HepG2 (cell line): Measurements from ENCODE around the gene EFCAB8. TPM values are rescaled to one million over a fixed set of nuclear protein-coding genes. Genes with fewer than 3 reads are reported as not detected.

Experiments used
- CBX1 ChIP-seq: IDR thresholded peaks from one replicate; pipeline ENCODE4 v1.6.1; 2016; ENCODE audit warnings: antibody characterized with exemption, low read depth
- CBX2 ChIP-seq, 2 experiments: fragments of 200-600 bp in 1 of 2; sonication (generic); formaldehyde crosslinking in 1 of 2; IDR thresholded peaks; 2 replicates each; pipeline versions ENCODE4 v1.7.0 to v1.8.1; 2018 to 2022; ENCODE audit warnings: low read depth in 2 of 2, low read length in 1 of 2, mild to moderate bottlenecking in 1 of 2, missing genetic modification reagents in 1 of 2
- CBX5 ChIP-seq: sonication (generic); formaldehyde crosslinking; IDR thresholded peaks from 2 replicates; pipeline ENCODE4 v1.4.0; 2020; ENCODE audit warnings: missing genetic modification reagents, borderline replicate concordance
- HES4 ChIP-seq: sonication (generic); formaldehyde crosslinking; IDR thresholded peaks from 2 replicates; pipeline ENCODE4 v1.9.0; 2021; ENCODE audit warnings: mild to moderate bottlenecking, missing genetic modification reagents, borderline replicate concordance
- MED13 ChIP-seq: sonication (generic); formaldehyde crosslinking; IDR thresholded peaks from 2 replicates; pipeline ENCODE4 v1.5.0; 2020; ENCODE audit warnings: missing genetic modification reagents
- NR2F1 ChIP-seq, 2 experiments: fragments of 450-650 bp in 1 of 2; formaldehyde crosslinking in 1 of 2; IDR thresholded peaks; 2 replicates each; pipeline versions ENCODE4 v1.5.0 to v1.6.1; 2016 to 2020; ENCODE audit warnings: mild to moderate bottlenecking in 1 of 2, missing compliant biosample characterization in 1 of 2, missing genetic modification reagents in 1 of 2, moderate library complexity in 1 of 2
- NR2F2 ChIP-seq: IDR thresholded peaks from 2 replicates; pipeline ENCODE4 v1.6.1; 2012; ENCODE audit warnings: low read depth, inconsistent platforms, borderline replicate concordance
- PAXIP1 ChIP-seq: sonication (generic); formaldehyde crosslinking; conservative IDR thresholded peaks from 2 replicates; pipeline ENCODE4 v1.4.0; 2020; ENCODE audit warnings: mild to moderate bottlenecking, missing genetic modification reagents, moderate library complexity
- PLRG1 ChIP-seq: fragments of 450-650 bp; conservative IDR thresholded peaks from 2 replicates; pipeline ENCODE4 v1.6.1; 2016
- RFXAP ChIP-seq: sonication (generic); formaldehyde crosslinking; IDR thresholded peaks from 2 replicates; pipeline ENCODE4 v1.4.0; 2020; ENCODE audit warnings: missing genetic modification reagents, borderline replicate concordance
- SP5 ChIP-seq: IDR thresholded peaks from 2 replicates; pipeline ENCODE4 v1.6.1; 2016; ENCODE audit warnings: low read depth, borderline replicate concordance
- SSRP1 ChIP-seq: IDR thresholded peaks from 2 replicates; pipeline ENCODE4 v1.6.1; 2016; ENCODE audit warnings: control low read depth
- TFE3 ChIP-seq: IDR thresholded peaks from 2 replicates; pipeline ENCODE4 v1.6.1; 2016
- U2AF2 ChIP-seq: fragments of 200-400 bp; formaldehyde crosslinking; IDR thresholded peaks from 2 replicates; pipeline ENCODE4 v1.6.1; 2017; ENCODE audit warnings: low read depth, mild to moderate bottlenecking, low read length
- ZBTB26 ChIP-seq: IDR thresholded peaks from 2 replicates; pipeline ENCODE4 v1.6.1; 2016; ENCODE audit warnings: missing compliant biosample characterization, missing genetic modification reagents, borderline replicate concordance
- ZNF687 ChIP-seq: sonication (generic); formaldehyde crosslinking; IDR thresholded peaks from 2 replicates; pipeline ENCODE4 v1.5.1; 2020; ENCODE audit warnings: mild to moderate bottlenecking, missing genetic modification reagents, moderate library complexity
- ZNF777 ChIP-seq: sonication (generic); formaldehyde crosslinking; IDR thresholded peaks from 2 replicates; pipeline ENCODE4 v1.4.0; 2020; ENCODE audit warnings: missing genetic modification reagents
- polyA plus RNA-seq, 8 experiments: library from polyadenylated mRNA; depleted of rRNA in 3 of 8; stranded (reverse) in 7 of 8; unstranded in 1 of 8; fragments of >200 nt; fragmentation: Illumina TruSeq in 4 of 8; extraction: Trizol in 4 of 8; gene quantifications; 2 replicates each; pipeline versions ENCODE4 v1.2.1 to v1.2.3, GENCODE V29; 2011 to 2016; ENCODE audit warnings: low read depth in 4 of 8, missing spikeins in 1 of 8, mixed read lengths in 1 of 8; ENCODE audit not compliant: insufficient read depth in 1 of 8
- total RNA-seq, 5 experiments: library from RNA; depleted of rRNA; stranded (reverse); fragments of >200 nt; fragmentation: Illumina TruSeq; extraction: Trizol; gene quantifications; 2 replicates each; pipeline ENCODE4 v1.2.3, GENCODE V29; 2016; ENCODE audit warnings: low read depth in 1 of 5
- TF ChIP-seq, protein P1 (sequence below): sonication (generic); formaldehyde crosslinking; IDR thresholded peaks from 2 replicates; pipeline ENCODE4 v1.5.0; 2020; ENCODE audit warnings: missing genetic modification reagents

The EFCAB8 gene
- total and polyA plus RNA-seq, 2 of the 13 experiments (the other 11 are each of a cell fraction or from before 2014, with no cell fraction given): 0.15 to 0.22 TPM

- TF ChIP-seq CBX5 (CRISPR knock-in tag) (no peak), SSRP1 (CRISPR knock-in tag) (no peak), MED13 (CRISPR knock-in tag) (no peak), CBX1 (peak; percentile 61), PLRG1 (no peak), PAXIP1 (CRISPR knock-in tag) (no peak), HES4 (no peak), NR2F1 (CRISPR knock-in tag; IDR thresholded peaks at IDR 0.05) (no peak), CBX2 (IDR thresholded peaks at IDR 0.05; ENCODE audit: low read depth, low read length) (no peak), CBX2 (CRISPR knock-in tag; IDR thresholded peaks at IDR 0.05; ENCODE audit: low read depth) (no peak), ZNF777 (CRISPR knock-in tag) (peak; percentile 43; the same call in 1 of the 2 replicates), NR2F2 (peak; percentile 31; the same call in 1 of the 2 replicates), ZBTB26 (CRISPR knock-in tag) (no peak), RFXAP (CRISPR knock-in tag) (0 out of 2 replicates have a peak, but pooled peaks have one; percentile 17), ZNF687 (peak; percentile 69), U2AF2 (no peak), TFE3 (CRISPR knock-in tag) (no peak), SP5 (no peak)
- TF ChIP-seq, protein P1, sequence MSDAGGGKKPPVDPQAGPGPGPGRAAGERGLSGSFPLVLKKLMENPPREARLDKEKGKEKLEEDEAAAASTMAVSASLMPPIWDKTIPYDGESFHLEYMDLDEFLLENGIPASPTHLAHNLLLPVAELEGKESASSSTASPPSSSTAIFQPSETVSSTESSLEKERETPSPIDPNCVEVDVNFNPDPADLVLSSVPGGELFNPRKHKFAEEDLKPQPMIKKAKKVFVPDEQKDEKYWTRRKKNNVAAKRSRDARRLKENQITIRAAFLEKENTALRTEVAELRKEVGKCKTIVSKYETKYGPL: no peak
These were observed 152.1 kb downstream of the EFCAB8 start (continued) for GRCh38 chr20:33010674-33011449.
